WTC11 (cell line): ENCODE measurements around the gene DLG5.

Experiments used
- ATF3 ChIP-seq: sonication (generic); formaldehyde crosslinking; conservative IDR thresholded peaks from 2 replicates; pipeline ENCODE4 v1.8.1; 2022; ENCODE audit warnings: mild to moderate bottlenecking, missing genetic modification reagents
- CTCF ChIP-seq: fragments of 200-600 bp; IDR thresholded peaks from 2 replicates; pipeline ENCODE4 v1.8.0; 2022; ENCODE audit warnings: antibody characterized with exemption
- GABPB1 ChIP-seq: sonication (generic); formaldehyde crosslinking; IDR thresholded peaks from 2 replicates; pipeline ENCODE4 v1.8.1; 2023; ENCODE audit warnings: mild to moderate bottlenecking, missing genetic modification reagents
- GTF2I ChIP-seq: fragments of 250-450 bp; sonication (Bioruptor Pico); conservative IDR thresholded peaks from 2 replicates; pipeline ENCODE4 v1.4.0; 2021; ENCODE audit warnings: mild to moderate bottlenecking
- MLX ChIP-seq: sonication (generic); formaldehyde crosslinking; IDR thresholded peaks from 2 replicates; pipeline ENCODE4 v1.8.1; 2023; ENCODE audit warnings: mild to moderate bottlenecking, missing genetic modification reagents, moderate library complexity
- NR2C2 ChIP-seq: sonication (generic); formaldehyde crosslinking; IDR thresholded peaks from 2 replicates; pipeline ENCODE4 v1.8.0; 2022; ENCODE audit warnings: mild to moderate bottlenecking, missing genetic modification reagents
- TEAD4 ChIP-seq: sonication (generic); formaldehyde crosslinking; IDR thresholded peaks from 2 replicates; pipeline ENCODE4 v1.8.0; 2022; ENCODE audit warnings: mild to moderate bottlenecking, missing genetic modification reagents
- ZNF281 ChIP-seq: sonication (generic); formaldehyde crosslinking; IDR thresholded peaks from 2 replicates; pipeline ENCODE4 v1.8.0; 2023; ENCODE audit warnings: mild to moderate bottlenecking, missing genetic modification reagents
- ZNF671 ChIP-seq: fragments of 250-450 bp; sonication (Bioruptor Pico); IDR thresholded peaks from 2 replicates; pipeline ENCODE4 v1.8.0; 2021; ENCODE audit warnings: mild to moderate bottlenecking

GRCh38 chr10:77805676-77806075 lies 120.9 kb downstream of the DLG5 start:
- TF ChIP-seq GTF2I (CRISPR knock-in tag) (no peak), CTCF (no peak), GABPB1 (CRISPR knock-in tag) (no peak), ZNF281 (CRISPR knock-in tag) (no peak), TEAD4 (CRISPR knock-in tag) (no peak), ATF3 (CRISPR knock-in tag) (no peak), MLX (CRISPR knock-in tag) (no peak), ZNF671 (CRISPR knock-in tag) (no peak), NR2C2 (CRISPR knock-in tag) (no peak)
